NK-92 (cell line): ENCODE measurements around the gene PSMD8.
"Not testable (repeated sequence)": the region's sequence is repeated elsewhere in the genome, so short reads cannot be mapped to it uniquely, and the experiment has no call there.

Source experiments
- DNase-seq: peaks from one replicate; lab custom pipeline; 2025; ENCODE audit not compliant: unreplicated experiment; lab: John Stamatoyannopoulos, UW

PSMD8 gene

DNA sequence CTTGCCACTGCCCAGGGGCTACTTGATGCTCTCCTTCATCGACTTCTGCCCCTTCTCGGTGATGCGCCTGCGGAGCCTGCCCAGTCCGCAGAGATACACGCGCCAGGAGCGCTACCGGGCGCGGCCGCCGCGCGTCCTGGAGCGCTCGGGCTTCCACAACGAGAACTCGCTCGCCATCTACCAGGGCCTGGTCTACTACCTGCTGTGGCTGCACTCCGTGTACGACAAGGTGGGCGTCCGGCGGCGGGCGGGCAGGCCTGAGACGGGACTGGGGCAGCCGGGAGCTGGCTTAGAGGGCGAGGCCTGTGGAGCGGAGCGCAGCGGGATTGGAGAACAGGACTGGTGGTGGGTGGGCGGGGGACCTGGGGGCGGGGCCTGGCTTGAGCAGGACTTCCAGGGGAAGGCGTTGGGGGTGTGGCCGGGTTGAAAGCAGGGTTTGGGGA, 12.7 kb upstream of the PSMD8 start:
- DNase-seq = no peak

DNA sequence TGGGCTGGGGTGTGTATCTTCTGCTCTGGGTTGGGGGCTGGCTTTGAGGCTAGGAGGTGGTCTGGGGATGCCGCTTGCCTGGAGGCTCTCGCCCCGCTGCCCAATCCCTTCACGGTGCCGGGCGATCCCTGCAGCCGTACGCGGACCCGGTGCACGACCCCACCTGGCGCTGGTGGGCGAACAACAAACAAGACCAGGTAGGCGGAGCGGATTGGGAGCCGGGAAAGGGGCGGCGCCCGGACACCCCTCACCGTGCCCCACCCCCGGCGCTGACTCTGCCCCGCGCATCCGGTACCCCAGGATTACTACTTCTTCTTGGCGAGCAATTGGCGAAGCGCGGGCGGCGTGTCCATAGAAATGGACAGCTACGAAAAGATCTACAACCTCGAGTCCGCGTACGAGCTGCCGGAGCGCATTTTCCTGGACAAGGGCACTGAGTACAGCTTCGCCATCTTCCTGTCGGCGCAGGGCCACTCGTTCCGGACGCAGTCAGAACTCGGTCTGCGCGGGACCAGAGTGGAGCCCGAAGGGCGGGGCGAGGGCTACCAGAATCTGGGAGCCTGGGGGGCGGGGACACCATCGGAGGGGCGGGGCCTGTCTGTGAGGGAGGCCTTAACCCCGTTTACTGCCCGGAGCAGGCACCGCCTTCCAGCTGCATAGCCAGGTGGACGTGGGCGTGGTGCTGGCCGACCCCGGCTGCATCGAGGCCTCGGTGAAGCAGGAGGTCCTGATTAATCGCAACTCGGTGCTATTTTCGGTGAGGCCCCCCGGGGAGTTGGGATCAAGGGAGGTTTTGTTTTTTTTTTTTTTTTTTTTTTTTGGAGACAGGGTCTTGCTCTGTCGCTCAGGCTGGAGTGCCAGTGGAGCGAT, 12.1 kb upstream of the PSMD8 start:
- DNase-seq = no peak

DNA sequence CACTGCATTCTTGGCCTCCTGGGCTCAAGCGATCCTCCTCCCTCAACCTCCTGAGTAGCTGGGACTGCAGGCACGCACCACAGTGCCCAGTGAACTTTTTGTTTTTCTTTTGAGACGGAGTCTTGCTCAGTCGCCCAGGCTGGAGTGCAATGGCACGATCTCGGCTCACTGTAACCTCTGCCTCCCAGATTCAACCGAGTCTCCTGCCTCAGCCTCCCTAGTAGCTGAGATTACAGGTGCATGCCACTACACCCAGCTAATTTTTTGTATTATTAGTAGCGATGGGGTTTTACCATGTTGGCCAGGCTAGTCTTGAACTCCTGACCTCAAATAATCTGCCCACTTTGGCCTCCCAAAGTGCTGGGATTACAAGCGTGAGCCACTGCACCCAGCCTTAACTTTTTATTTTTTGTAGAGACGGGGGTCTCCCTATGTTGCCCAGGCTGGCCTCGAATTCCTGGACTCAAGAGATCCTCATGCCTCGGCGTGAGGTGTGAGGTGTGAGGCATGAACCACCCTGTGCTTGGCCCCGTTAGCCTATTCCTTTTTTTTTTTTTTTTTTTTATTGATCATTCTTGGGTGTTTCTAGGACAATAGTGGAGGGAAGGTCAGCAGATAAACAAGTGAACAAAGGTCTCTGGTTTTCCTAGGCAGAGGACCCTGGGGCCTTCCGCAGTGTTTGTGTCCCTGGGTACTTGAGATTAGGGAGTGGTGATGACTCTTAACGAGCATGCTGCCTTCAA, 11.3 kb upstream of the PSMD8 start:
- DNase-seq = not testable (repeated sequence)

DNA sequence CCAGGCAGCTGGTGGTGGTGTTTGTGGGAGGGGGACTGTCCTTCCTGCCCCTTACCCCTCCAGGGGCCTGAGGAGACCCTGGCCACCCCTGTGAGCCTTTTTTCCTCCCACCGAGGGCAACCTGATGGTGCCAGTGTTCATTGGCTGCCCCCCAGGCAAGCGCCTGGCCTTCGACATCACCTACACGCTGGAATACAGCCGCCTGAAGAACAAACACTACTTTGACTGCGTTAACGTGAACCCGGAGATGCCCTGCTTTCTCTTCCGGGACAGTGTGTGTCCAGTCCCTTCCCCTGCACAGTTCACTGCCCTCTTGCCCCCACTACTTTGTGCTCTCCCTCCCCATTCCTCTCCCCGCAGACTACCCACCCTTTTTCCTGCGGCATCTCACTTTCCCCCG, 7.3 kb upstream of the PSMD8 start:
- no peak for DNase-seq

DNA sequence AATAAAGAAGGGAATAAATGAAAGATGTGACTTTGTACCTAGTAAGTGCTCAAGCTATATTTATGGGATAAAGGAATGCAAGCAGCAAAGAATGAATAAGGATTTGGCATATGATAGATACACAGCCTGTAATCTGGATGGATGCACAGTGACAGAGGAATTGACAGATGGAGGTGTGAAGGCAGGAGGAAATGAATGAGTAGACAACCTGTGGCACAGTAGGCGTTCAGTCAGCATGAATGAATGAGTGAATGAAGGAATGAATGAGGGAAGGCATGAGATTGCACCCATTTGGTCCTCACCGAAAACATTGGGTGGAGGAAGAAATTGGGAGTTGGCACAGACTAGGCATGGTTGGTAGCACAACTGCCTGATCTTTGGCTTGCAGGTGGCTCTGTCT, 4.8 kb upstream of the PSMD8 start:
- DNase-seq = no peak

DNA sequence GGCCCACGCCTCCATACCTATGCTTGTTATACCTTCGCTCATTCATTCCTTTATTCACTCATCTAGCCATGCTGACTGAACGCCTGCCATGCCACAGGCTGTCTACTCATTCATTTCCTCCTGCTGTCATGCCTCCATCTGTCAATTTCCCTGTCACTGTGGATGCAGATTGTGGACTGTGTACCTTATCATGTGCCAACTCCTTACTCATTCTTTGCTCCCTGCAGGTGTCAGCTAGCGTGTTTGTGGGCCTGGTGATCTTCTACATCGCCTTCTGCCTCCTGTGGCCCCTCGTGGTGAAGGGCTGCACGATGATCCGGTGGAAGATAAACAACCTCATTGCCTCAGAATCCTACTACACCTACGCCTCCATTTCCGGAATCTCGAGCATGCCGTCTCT, 4.1 kb upstream of the PSMD8 start:
- no peak for DNase-seq

DNA sequence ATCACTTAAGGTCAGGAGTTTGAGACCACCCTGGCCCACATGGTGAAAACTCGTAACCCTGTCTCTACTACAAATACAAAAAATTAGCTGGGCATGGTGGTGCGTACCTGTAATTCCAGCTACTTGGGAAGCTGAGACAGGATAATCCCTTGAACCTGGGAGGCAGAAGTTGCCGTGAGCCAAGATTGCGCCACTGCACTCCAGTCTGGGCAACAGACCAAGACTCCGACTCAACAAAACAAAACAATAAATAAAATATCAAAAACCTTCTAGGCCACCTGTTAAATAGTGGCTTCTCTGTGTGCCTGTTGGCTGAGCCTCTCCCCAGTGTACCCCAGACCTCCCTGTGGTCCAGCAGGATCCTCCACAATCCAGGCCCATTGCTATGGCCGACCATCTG, 3.3 kb upstream of the PSMD8 start:
- no peak for DNase-seq

DNA sequence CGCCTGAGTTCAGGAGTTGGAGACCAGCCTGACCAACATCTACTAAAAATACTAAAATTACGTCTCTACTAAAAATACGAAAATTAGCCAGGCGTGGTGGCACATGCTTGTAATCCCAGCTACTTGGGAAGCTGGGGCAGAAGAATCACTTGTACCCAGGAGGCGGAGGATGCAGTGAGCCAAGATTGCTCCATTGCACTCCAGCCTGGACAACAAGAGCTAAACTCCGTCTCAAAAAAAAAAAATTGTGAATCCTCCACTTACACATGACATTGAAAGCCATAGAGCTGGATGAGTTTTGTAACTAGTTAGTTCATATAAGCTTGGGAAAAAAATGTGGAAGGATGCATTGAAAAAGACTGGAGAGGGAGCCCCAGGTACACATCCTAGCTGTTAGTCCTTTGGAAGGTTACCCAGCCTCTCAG, 452 bp upstream of the PSMD8 start:
- DNase-seq = no peak

DNA sequence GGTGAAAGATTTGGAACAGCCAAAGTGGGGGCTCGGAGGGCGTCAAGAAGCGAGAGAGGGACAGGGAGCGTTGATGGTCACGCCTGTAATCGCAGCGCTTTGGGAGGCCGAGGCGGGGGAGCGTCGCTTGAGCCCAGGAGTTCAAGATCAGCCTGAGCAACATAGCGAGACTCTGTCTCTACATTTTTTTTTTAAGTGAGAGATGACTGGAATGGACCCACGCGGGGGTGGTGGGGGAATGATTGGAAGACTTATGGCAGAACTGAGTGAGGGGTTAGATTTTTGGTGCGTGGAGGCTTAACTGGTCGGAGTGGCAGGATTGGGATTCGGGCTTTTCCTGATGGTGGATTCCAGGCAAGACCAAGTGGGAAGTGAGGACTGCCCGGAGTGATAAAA, 725 bp downstream of the PSMD8 start:
- DNase-seq = no peak

DNA sequence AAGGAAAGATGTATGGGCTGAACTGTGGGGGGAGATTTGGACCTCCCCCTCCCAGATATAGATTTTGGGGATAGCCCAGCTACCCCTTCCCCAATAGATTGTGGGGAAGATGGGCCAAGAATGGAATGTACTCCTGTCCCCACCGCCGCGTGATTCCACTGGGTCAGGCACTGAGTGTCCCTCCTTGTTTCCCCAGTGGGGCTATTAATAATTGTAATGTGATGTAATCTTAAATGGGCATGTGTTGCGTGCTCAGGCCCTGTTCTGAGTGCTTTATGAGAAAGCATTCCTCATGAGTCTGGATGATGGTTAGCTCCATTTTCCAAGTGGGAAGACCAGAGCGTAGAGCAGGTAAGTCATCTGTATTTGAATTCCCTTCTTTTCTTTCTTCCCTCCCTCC, 1.4 kb downstream of the PSMD8 start:
- no peak for DNase-seq

DNA sequence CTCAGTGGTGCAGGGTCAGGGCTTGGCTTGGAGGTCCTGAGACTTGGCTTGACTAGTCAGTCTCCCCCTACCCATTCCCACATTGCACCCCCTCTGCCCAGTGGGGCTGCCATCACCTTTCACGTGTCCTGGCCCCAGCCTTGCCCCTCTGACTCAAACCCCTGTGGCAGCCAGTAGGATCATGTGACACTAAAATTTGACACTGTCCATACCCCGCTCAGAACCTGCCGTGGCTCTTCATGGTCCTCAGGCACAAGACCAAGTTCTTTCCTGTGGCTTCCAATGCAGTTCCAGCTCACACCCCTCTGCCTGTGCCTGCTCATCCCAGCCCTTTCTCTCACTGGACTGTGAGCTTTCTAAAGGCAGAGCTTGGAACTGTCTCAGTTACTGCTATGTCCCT, 2.2 kb downstream of the PSMD8 start:
- no peak for DNase-seq

DNA sequence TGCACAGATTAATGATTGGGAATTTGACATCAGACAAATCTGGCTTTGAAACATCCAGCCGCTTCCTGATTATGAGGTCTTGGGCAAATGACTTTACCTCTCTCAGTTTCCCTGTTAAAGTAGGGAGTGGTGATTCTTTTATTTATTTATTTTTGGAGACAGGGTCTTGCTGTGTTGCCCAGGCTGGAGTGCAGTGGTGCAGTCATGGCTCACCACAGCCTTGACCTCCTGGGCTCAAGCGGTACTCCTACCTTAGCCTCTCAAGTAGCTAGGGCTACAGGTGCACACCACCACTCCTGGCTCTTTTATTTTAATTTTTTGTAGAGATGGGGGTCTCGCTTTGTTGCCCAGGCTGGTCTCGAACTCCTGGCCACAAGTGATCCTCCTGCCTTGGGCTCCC, 2.7 kb downstream of the PSMD8 start:
- DNase-seq = no peak

DNA sequence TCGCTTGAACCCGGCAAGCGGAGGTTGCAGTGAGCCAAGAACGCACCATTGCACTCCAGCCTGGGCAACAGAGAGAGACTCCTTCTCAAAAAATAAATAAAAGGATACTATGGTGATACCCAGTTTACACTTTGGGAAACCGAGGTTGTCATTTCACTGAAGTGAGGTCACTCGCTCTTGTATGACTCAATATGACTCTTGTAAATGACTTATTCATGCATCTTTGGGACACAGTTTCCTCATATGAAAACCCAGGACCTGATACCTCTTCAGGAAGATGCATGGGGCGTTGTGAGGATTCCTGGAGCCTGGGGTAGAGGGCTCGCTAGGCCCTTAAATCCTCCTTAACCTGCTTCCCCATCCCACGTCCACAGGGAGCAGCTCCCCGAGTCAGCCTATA, 4.5 kb downstream of the PSMD8 start:
- no peak for DNase-seq

DNA sequence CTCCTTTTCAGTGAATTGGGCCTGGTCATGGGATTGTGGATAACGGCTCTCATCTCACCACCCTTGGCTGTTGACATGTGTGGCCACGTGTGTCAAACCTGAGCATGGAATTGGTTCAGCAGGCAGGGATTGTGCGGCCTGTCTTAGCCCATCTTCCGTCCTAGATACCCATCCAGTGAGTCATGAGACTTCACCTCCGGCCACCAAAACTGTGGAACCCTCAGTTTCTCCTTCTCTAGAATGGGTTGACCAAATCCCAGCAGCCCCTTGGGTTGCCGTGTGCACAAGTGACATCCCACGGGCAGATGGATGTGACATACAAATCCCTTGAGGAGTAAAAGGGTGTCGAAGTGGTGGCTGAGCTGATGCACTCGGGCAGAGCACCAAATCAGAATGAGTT, 6.8 kb downstream of the PSMD8 start:
- no peak for DNase-seq

DNA sequence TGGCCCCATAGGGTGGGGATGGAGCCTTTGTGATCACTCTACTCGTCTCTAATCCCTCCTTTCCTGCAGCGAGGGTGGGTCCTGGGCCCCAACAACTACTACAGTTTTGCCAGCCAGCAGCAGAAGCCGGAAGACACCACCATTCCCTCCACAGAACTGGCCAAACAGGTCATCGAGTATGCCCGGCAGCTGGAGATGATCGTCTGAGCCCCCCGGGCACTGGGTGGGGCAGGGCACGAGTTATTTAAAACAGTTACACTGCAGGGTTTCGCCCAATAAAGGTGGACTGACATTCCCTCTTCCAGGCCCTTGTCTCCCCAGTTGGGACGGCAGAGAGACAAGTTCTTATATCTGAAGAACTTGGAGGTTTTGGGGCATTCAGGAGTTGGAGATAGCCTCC, 8.8 kb downstream of the PSMD8 start:
- DNase-seq = no peak

DNA sequence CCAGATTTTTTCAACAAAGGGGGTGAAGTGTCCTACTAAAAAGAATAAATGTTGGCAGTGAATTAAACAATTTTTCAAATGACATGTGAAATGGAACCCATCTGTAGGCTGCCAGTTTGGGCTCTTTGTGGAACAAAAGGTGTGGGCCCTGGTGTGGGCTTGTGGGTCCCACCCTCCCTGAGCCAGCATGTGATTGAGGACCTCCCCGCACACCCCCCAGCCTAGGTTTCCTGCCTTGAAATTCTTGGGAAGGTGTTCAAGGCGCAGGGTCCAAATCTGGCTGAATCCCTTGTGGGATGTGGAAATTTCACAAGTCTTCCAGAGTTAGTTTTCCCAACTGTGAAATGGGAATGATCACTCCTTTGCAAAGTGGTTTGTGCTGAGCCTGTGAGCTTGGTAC, 9.4 kb downstream of the PSMD8 start:
- DNase-seq = no peak

DNA sequence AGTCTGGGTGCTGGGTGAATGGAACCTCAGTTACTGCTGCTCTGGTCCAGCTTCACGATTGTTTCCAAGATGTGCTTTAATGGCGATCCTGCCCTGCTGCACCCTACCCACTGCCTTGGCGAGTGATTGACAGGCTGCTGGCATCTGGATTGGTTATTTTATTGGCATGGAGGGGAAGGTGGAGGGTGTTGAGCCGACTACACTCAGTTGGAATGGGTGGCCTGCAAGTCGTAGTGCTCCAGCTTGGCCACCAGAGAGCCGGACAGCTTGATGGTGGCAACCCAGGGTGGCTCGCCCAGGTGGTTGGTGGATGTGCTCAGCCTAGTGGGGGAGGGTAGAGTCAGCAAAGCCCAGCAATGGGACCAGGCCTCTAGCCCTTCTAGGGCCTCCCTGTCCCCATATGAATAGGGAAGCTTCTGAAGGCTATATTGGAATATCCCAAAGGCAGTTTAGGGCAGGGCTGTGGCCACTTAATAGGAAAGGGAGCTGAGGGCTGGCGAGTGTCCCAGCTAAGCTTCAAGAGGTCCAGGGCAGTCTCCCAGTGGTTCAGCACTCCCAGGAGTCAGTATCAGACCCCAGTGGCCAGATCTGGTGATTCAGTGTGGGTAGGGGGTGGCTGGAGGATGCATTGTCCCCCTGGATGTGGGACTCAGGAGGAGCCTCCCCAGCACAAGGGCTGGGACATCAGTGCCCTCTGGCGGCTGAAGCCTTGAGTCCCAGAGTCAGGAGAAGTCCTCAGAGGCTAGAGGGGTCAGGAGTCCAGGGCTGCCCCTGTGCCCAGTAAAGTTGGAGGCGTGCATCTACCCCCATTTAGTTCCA, 10.0 kb downstream of the PSMD8 start:
- no peak for DNase-seq

DNA sequence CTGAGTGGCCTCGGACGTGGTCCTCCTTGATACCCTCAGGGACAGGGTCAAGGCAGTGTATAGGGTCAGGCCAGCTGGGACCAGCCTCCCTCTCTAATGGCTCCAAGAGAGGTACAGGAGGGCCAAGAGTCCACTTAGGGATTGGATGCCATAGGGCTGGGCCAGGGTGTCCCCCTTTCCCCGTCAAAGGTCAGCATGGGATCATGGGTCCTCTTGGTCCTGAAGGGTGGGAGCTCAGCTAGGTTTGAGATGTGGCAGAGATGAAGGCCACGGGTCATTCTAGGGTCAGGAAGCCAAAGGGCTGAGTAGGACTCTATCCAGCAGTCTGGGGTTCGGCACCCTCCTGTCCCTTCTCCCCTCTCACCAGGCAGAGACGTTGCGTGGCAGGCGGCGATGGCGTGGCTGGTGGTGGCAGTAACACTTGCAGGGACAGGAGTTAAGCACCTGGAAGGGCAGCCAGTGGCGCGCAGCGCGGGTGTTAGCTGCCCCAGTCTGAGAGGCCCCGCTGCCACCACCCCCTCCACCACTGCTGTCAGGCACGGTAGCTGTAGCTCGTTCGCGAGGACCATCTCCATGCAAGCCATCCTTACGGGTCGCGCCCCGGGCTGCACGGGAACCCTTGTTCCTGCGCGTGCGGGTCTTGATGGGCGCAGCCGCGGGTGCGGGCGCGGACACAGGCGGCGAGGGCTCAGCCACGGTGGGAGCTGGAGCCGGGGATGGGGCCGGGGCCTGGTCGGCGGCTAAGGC, 10.9 kb downstream of the PSMD8 start:
- DNase-seq = no peak

DNA sequence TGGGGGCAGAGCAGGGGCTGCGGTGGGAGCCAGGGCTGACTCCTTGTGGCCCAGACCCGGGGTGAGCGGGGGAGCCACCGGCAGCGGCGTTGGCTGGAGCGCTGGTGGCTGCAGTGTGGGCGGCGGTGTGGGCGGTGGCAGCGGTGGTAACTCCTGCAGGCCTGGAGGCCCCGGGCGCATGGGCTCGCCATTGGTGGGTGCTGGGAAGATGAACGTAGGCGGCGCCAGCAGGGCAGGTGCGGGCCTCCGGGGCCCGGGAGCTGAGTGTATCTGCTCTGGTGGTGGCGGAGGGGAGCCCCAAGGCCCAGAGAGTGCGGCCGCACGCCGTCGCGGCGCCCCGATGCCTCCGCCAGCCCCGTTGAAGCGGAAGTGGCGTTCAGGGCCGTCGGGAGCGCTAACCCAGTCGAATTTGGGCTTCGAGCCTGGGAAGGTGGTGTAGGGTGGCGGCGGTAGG, 11.5 kb downstream of the PSMD8 start:
- DNase-seq = no peak

DNA sequence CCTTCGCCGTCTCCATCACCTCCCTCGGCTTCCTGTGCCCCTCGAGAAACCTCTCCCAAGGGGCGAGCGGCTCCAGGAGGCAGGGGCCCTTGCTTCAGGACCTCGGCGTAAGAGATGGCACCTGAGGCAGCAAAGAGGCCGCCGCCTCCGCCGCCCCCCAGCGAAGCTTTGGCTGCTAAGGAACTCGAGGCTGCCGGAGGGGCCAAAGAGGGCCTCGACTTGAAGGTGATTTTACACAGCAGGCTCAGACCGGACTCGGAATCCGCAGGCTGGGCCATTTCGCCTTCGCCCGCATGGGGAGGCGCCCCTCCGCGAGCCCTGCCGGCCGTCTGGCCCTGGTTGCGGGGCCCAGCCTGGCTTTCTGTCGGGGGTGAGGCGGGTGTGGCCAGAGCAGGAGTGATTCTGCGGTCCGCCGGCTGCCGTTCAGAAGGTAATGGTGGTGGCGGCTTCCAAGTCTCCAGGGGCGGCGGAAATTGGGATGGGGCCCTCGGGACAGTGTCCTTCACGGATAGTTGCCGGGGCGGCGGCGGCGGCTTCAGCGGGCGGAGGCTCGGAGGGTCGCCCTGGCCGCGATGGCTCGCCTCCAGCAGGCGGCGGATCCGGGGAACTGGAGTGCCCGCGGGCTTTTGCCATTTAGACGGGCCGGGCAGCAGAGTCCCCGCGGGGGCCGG, 12.1 kb downstream of the PSMD8 start:
- no peak for DNase-seq
